ENCODE data around the gene CDCA8. TPM values are rescaled to one million over a fixed set of nuclear protein-coding genes. Genes with fewer than 3 reads are reported as not detected.

The CDCA8 gene
- total RNA-seq, 6 experiments from 2014 or later, result 20.3 to 44.3 (median 41.3) TPM

DNA sequence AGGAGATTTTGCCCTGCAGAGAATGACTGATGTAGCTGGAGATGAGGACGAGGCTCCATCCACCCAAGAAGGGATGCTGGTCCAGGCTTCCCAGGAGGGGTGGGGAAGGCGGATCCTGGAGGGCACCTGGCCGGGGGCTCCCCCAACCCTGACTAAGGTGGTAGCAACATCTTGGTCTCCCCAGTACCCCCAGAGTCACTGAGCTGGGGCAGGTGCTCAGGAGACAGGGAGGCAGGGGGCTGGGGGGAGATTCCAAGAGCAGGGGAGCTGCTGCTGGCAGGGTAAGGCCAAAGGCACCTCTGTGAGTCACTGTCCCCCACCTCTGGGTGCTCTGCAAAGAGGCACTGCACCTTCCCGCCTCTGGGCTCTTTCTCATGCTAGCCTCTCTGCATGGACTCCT lies 24.0 kb downstream of the CDCA8 start:
- no peak overlapping the region for H3K27ac Mint-ChIP-seq
- H3K36me3 Mint-ChIP-seq (ENCODE audit: low read depth), result no peaks in the 10 kb centered on the region
- peaks cover 23% of the 10 kb centered on the region for H3K27me3 Mint-ChIP-seq (ENCODE audit: insufficient read depth)
- TF ChIP-seq, protein P1, sequence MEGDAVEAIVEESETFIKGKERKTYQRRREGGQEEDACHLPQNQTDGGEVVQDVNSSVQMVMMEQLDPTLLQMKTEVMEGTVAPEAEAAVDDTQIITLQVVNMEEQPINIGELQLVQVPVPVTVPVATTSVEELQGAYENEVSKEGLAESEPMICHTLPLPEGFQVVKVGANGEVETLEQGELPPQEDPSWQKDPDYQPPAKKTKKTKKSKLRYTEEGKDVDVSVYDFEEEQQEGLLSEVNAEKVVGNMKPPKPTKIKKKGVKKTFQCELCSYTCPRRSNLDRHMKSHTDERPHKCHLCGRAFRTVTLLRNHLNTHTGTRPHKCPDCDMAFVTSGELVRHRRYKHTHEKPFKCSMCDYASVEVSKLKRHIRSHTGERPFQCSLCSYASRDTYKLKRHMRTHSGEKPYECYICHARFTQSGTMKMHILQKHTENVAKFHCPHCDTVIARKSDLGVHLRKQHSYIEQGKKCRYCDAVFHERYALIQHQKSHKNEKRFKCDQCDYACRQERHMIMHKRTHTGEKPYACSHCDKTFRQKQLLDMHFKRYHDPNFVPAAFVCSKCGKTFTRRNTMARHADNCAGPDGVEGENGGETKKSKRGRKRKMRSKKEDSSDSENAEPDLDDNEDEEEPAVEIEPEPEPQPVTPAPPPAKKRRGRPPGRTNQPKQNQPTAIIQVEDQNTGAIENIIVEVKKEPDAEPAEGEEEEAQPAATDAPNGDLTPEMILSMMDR (IDR thresholded peaks at IDR 0.05), result no peak
- H3K9me3 Mint-ChIP-seq, result no peaks in the 10 kb centered on the region
- no peaks in the 10 kb centered on the region for H3K4me1 Mint-ChIP-seq (ENCODE audit: low read depth)
- no peak for DNase-seq
- no peak overlapping the region for H3K4me3 Mint-ChIP-seq

DNA sequence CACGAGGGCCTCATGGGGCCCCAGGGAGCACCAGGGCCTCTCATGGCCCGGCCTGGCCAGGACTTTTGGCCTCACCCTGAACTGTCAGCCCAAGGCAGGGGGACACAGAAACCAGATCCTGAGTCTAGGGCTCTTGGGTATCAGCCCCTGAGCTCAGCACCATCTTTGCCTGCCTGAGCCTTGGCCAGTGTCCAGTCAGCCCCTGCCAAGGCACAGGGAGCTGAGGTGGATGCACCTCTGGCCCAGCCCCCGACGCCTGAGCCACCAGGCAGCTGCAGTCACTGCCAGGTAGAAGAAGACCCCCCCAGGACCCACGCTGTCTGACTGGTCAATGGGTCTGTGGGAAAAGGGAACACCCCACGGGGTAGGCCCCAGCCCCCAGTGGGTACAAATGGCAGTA lies 25.3 kb downstream of the CDCA8 start:
- Mint-ChIP-seq H3K9me3 (no peaks in the 10 kb centered on the region), H3K27me3 (ENCODE audit: insufficient read depth) (peaks cover 28% of the 10 kb centered on the region), H3K4me1 (ENCODE audit: low read depth) (no peaks in the 10 kb centered on the region), H3K27ac (no peak overlapping the region), H3K36me3 (ENCODE audit: low read depth) (no peaks in the 10 kb centered on the region), H3K4me3 (no peak overlapping the region)
- no peak for DNase-seq
- TF ChIP-seq, protein P1 (IDR thresholded peaks at IDR 0.05), result no peak

DNA sequence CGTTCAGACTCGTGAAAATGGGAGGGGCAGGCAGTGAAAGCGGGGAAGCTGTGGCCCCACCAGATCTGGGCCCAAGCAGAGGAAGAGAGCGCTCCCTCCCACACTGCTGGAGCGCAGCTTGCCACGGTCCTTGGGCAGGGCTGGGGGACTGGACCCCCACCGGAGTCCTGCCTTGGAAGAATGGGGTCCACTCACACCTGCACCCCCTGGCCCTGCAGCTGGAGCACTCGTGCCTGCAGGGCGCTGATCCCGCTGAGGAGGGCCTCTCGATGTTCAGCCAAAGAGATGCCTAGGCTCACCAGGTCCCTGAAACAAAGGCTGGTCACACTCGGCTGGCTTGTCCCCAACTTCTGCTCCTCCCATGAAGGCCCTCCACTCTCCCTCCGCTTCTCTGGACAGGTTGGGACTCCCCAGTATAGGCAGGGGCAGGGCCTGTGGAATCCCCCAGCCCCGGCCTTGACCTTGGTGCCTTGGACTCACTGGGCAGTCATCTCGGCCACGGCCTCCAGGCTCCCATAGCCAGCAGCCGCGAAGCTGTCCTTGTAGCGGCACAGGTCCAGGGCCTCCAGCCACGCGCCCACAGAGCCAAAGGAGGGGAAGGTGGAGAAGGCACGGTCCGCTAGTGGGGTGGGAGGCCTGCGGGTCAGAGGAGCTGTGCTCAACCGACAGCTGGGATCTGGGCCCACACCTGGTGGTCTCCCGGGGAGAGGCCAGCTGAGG lies 26.0 kb downstream of the CDCA8 start:
- Mint-ChIP-seq H3K4me1 (ENCODE audit: low read depth) (no peaks in the 10 kb centered on the region), H3K9me3 (no peaks in the 10 kb centered on the region), H3K27me3 (ENCODE audit: insufficient read depth) (peaks cover 28% of the 10 kb centered on the region), H3K36me3 (ENCODE audit: low read depth) (no peaks in the 10 kb centered on the region), H3K4me3 (no peak overlapping the region), H3K27ac (no peak overlapping the region)
- TF ChIP-seq, protein P1 (IDR thresholded peaks at IDR 0.05), result no peak
- no peak for DNase-seq

DNA sequence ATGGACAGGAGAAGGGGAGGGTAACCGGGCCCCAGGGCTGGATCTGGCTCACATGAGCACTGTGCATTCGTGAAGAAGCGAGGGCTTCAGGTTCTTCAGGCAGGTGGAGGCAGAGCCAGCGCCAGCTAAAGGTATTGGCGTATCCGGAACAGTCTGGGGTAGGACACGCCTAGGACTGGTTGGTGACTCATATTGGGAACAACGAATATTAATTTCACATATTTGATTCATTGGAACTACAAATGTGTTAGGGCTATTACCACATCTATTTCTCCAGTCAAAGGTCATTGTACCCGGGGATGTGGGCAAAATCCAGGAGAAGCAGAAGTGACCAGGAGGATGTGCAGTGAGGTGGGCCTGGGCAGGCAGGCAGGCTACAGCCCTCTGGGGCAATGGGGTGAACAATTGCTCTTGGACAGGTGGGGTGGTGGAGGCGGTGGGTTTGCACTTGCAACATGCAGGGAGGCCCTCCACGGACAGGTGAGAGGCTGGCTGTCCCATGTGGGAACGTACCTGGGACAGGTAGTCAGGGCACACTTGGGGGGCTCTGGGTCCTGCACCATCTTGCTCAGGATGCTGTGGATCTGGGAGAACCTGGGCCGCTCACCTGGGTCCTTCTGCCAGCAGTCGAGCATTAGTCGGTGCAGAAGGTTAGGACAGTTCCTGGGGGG lies 26.7 kb downstream of the CDCA8 start:
- Mint-ChIP-seq H3K36me3 (ENCODE audit: low read depth) (no peaks in the 10 kb centered on the region), H3K27ac (no peak overlapping the region), H3K9me3 (no peaks in the 10 kb centered on the region), H3K4me1 (ENCODE audit: low read depth) (no peaks in the 10 kb centered on the region), H3K27me3 (ENCODE audit: insufficient read depth) (peaks cover 31% of the 10 kb centered on the region), H3K4me3 (no peak overlapping the region)
- TF ChIP-seq, protein P1 (IDR thresholded peaks at IDR 0.05), result no peak
- DNase-seq, result no peak

DNA sequence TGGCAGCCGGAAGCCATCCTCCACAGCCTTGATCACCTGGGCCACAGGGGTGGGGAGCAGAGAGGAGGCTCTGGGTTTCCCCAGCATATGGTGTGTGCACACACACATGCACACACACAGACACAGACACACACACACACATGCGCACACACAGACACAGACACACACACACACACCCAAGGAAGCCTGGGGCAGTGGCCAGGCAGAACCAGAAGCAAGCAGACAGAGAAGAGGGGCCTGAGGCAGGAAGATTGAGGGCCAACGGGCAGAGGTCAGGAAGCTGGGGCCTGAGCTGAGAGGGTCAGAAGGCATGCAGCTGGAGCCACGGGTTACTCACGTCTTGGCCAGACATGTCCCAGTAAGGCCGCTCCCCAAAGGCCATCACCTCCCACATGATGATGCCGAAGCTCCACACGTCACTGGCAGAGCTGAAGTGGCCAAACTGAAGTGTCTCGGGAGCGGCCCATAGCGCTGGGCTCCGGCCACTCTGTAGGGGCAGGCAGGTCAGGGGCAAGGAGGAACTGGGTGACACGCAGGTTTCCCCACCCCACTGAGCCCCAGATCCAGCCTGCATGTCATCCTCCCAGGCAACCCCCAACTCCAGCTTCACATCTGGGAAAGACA lies 27.4 kb downstream of the CDCA8 start:
- Mint-ChIP-seq H3K4me3 (no peak overlapping the region), H3K27me3 (ENCODE audit: insufficient read depth) (peaks cover 31% of the 10 kb centered on the region), H3K36me3 (ENCODE audit: low read depth) (no peaks in the 10 kb centered on the region), H3K4me1 (ENCODE audit: low read depth) (no peaks in the 10 kb centered on the region), H3K27ac (no peak overlapping the region), H3K9me3 (no peaks in the 10 kb centered on the region)
- TF ChIP-seq, protein P1 (IDR thresholded peaks at IDR 0.05), result no peak
- DNase-seq, result no peak
